Measurements from ENCODE around the gene SETDB1.
"Not testable (repeated sequence)": the region's sequence is repeated elsewhere in the genome, so short reads cannot be mapped to it uniquely, and the experiment has no call there.

GRCh38 chr1:150899795-150900194, 26.4 kb upstream of the SETDB1 start:
- not testable (repeated sequence) for TF ChIP-seq CTCF (IDR thresholded peaks at IDR 0.05; ENCODE audit: control extremely low read depth in 1 of 3, insufficient read depth in 1 of 3, low read depth in 1 of 3, low read length in 3 of 3); TAF1 (IDR thresholded peaks at IDR 0.05; ENCODE audit: low read depth, low read length); NANOG (IDR thresholded peaks at IDR 0.05; ENCODE audit: insufficient read depth, low read depth, low read length, poor library complexity, severe bottlenecking); EGR1 (IDR thresholded peaks at IDR 0.05; ENCODE audit: borderline replicate concordance, low read depth, low read length); EP300 (IDR thresholded peaks at IDR 0.05; ENCODE audit: borderline replicate concordance in 1 of 2, low read depth in 2 of 2, low read length in 2 of 2); RFX5 (IDR thresholded peaks at IDR 0.05; ENCODE audit: borderline replicate concordance, low read depth, low read length); MAX (IDR thresholded peaks at IDR 0.05); SP1 (IDR thresholded peaks at IDR 0.05; ENCODE audit: low read depth, low read length); CHD2 (IDR thresholded peaks at IDR 0.05; ENCODE audit: low read length); EZH2 (IDR thresholded peaks at IDR 0.05; ENCODE audit: low read depth, low read length, severe bottlenecking); JUN (IDR thresholded peaks at IDR 0.05; ENCODE audit: low read depth, low read length); CHD1 (IDR thresholded peaks at IDR 0.05; ENCODE audit: low read depth, low read length); KDM1A (IDR thresholded peaks at IDR 0.05; ENCODE audit: borderline replicate concordance, low read length); SP2 (IDR thresholded peaks at IDR 0.05; ENCODE audit: low read length)

Measured in H1 (cell line).